HEK293 (cell line): ENCODE results near the gene ALS2.

ENCODE experiments used
- CTCF ChIA-PET: fragments of 350-600 bp; formaldehyde crosslinking; extraction: SDS; loops from one replicate; lab custom pipeline; 2021; ENCODE audit warnings: antibody characterized with exemption; lab: Yijun Ruan, JAX
- POLR2A ChIA-PET: fragments of 300-600 bp; formaldehyde crosslinking; extraction: SDS; loops from one replicate; lab custom pipeline; 2020; ENCODE audit warnings: antibody characterized with exemption, inconsistent platforms; lab: Yijun Ruan, JAX
- H3K27ac ChIP-seq: fragments of 200-500 bp; sonication (Bioruptor generic); 2 replicates; pipeline ENCODE4 v1.5.1; 2014; ENCODE audit warnings: low read depth, low read length, control low read depth, inconsistent platforms; ENCODE audit errors: extremely low read depth
- H3K36me3 ChIP-seq, 2 experiments: fragments of 200-500 bp in 1 of 2; sonication (Bioruptor generic) in 1 of 2; 1 replicate in 1 of 2; 2 replicates in 1 of 2; pipeline ENCODE4 v1.5.1; 2014 to 2017; ENCODE audit warnings: inconsistent platforms in 2 of 2, low read length in 2 of 2; ENCODE audit not compliant: control insufficient read depth in 2 of 2, insufficient read depth in 1 of 2
- H3K4me1 ChIP-seq: fragments of 200-500 bp; sonication (Bioruptor generic); 2 replicates; pipeline ENCODE4 v1.5.1; 2014; ENCODE audit warnings: mild to moderate bottlenecking, low read length, inconsistent platforms; ENCODE audit not compliant: control insufficient read depth, insufficient read depth
- H3K4me3 ChIP-seq: 2 replicates; pipeline ENCODE4 v1.5.1; 2011; ENCODE audit warnings: low read depth, mild to moderate bottlenecking, control low read depth, low read length, moderate library complexity
- H3K9me3 ChIP-seq: fragments of 200-500 bp; sonication (Bioruptor generic); 2 replicates; pipeline ENCODE4 v1.5.1; 2014; ENCODE audit warnings: low read depth, low read length, inconsistent platforms; ENCODE audit not compliant: control insufficient read depth, insufficient read depth
- ELK4 ChIP-seq: IDR thresholded peaks from 2 replicates; pipeline ENCODE4 v1.6.1; 2011; ENCODE audit warnings: mild to moderate bottlenecking, low read depth, low read length, borderline replicate concordance
- GLIS1 ChIP-seq: fragments of 450-650 bp; formaldehyde crosslinking; IDR thresholded peaks from 2 replicates; pipeline ENCODE4 v1.5.1; 2016; ENCODE audit warnings: missing biosample characterization, missing genetic modification characterization
- HOXD13 ChIP-seq: sonication (generic); formaldehyde crosslinking; IDR thresholded peaks from 2 replicates; pipeline ENCODE4 v1.8.0; 2022; ENCODE audit warnings: missing genetic modification reagents, borderline replicate concordance
- KLF1 ChIP-seq: fragments of 450-650 bp; formaldehyde crosslinking; IDR thresholded peaks from 2 replicates; pipeline ENCODE4 v1.5.1; 2016; ENCODE audit warnings: missing biosample characterization, missing genetic modification characterization
- KLF17 ChIP-seq: fragments of 450-650 bp; formaldehyde crosslinking; IDR thresholded peaks from 2 replicates; pipeline ENCODE4 v1.5.1; 2016; ENCODE audit warnings: missing biosample characterization, missing genetic modification characterization
- MEIS1 ChIP-seq: sonication (generic); formaldehyde crosslinking; IDR thresholded peaks from 2 replicates; pipeline ENCODE4 v1.8.1; 2022; ENCODE audit warnings: missing genetic modification reagents, mild to moderate bottlenecking, borderline replicate concordance
- PRDM6 ChIP-seq: fragments of 450-650 bp; formaldehyde crosslinking; IDR thresholded peaks from 2 replicates; pipeline ENCODE4 v1.5.1; 2017; ENCODE audit warnings: missing biosample characterization, missing genetic modification characterization
- SCRT2 ChIP-seq: fragments of 450-650 bp; formaldehyde crosslinking; IDR thresholded peaks from 2 replicates; pipeline ENCODE4 v1.5.1; 2016; ENCODE audit warnings: missing biosample characterization, missing genetic modification characterization
- SP3 ChIP-seq: fragments of 450-650 bp; formaldehyde crosslinking; IDR thresholded peaks from 2 replicates; pipeline ENCODE4 v1.5.1; 2016; ENCODE audit warnings: missing biosample characterization, missing genetic modification characterization
- WT1 ChIP-seq: fragments of 450-650 bp; formaldehyde crosslinking; IDR thresholded peaks from 2 replicates; pipeline ENCODE4 v1.5.1; 2016; ENCODE audit warnings: missing biosample characterization, missing genetic modification characterization
- YY2 ChIP-seq: fragments of 450-650 bp; formaldehyde crosslinking; IDR thresholded peaks from 2 replicates; pipeline ENCODE4 v1.5.1; 2016; ENCODE audit warnings: missing biosample characterization, missing genetic modification characterization
- ZBTB1 ChIP-seq: fragments of 450-650 bp; formaldehyde crosslinking; IDR thresholded peaks from 2 replicates; pipeline ENCODE4 v1.5.1; 2016; ENCODE audit warnings: missing biosample characterization, missing genetic modification characterization
- ZBTB11 ChIP-seq: fragments of 450-650 bp; formaldehyde crosslinking; conservative IDR thresholded peaks from 2 replicates; pipeline ENCODE4 v1.5.1; 2016; ENCODE audit warnings: low read depth, missing biosample characterization, missing genetic modification characterization
- ZBTB17 ChIP-seq: fragments of 450-650 bp; formaldehyde crosslinking; IDR thresholded peaks from 2 replicates; pipeline ENCODE4 v1.5.1; 2016; ENCODE audit warnings: missing biosample characterization, missing genetic modification characterization
- ZNF10 ChIP-seq: fragments of 450-650 bp; formaldehyde crosslinking; IDR thresholded peaks from 2 replicates; pipeline ENCODE4 v1.5.1; 2017; ENCODE audit warnings: missing biosample characterization, missing genetic modification characterization
- ZNF138 ChIP-seq: fragments of 450-650 bp; formaldehyde crosslinking; IDR thresholded peaks from 2 replicates; pipeline ENCODE4 v1.5.1; 2016; ENCODE audit warnings: missing biosample characterization, missing genetic modification characterization, borderline replicate concordance
- ZNF175 ChIP-seq: fragments of 450-650 bp; formaldehyde crosslinking; IDR thresholded peaks from 2 replicates; pipeline ENCODE4 v1.5.1; 2016; ENCODE audit warnings: missing biosample characterization, missing genetic modification characterization
- ZNF449 ChIP-seq: fragments of 450-650 bp; formaldehyde crosslinking; IDR thresholded peaks from 2 replicates; pipeline ENCODE4 v1.5.1; 2017; ENCODE audit warnings: missing biosample characterization, mild to moderate bottlenecking, missing genetic modification characterization, moderate library complexity
- ZNF48 ChIP-seq: fragments of 450-650 bp; formaldehyde crosslinking; IDR thresholded peaks from 2 replicates; pipeline ENCODE4 v1.5.1; 2016; ENCODE audit warnings: missing biosample characterization, missing genetic modification characterization
- ZNF514 ChIP-seq: fragments of 450-650 bp; formaldehyde crosslinking; IDR thresholded peaks from 2 replicates; pipeline ENCODE4 v1.5.1; 2016; ENCODE audit warnings: missing biosample characterization, missing genetic modification characterization
- ZNF549 ChIP-seq: fragments of 450-650 bp; IDR thresholded peaks from 2 replicates; pipeline ENCODE4 v1.5.1; 2018; ENCODE audit warnings: missing biosample characterization, missing genetic modification characterization, mild to moderate bottlenecking, inconsistent platforms, moderate library complexity
- ZNF561 ChIP-seq: fragments of 450-650 bp; IDR thresholded peaks from 2 replicates; pipeline ENCODE4 v1.5.1; 2018; ENCODE audit warnings: missing biosample characterization, missing genetic modification characterization, borderline replicate concordance
- ZNF600 ChIP-seq: fragments of 450-650 bp; formaldehyde crosslinking; IDR thresholded peaks from 2 replicates; pipeline ENCODE4 v1.5.1; 2016; ENCODE audit warnings: missing biosample characterization, missing genetic modification characterization
- ZNF629 ChIP-seq: fragments of 450-650 bp; formaldehyde crosslinking; IDR thresholded peaks from 2 replicates; pipeline ENCODE4 v1.5.1; 2017; ENCODE audit warnings: missing biosample characterization, missing genetic modification characterization
- ZNF664 ChIP-seq: fragments of 450-650 bp; formaldehyde crosslinking; IDR thresholded peaks from 2 replicates; pipeline ENCODE4 v1.5.1; 2016; ENCODE audit warnings: missing biosample characterization, missing genetic modification characterization
- ZNF830 ChIP-seq: fragments of 450-650 bp; IDR thresholded peaks from 2 replicates; pipeline ENCODE4 v1.5.0; 2018; ENCODE audit warnings: missing biosample characterization, missing genetic modification characterization, low read depth, mild to moderate bottlenecking, moderate library complexity
- ZNF837 ChIP-seq: fragments of 450-650 bp; formaldehyde crosslinking; IDR thresholded peaks from 2 replicates; pipeline ENCODE4 v1.5.1; 2016; ENCODE audit warnings: missing biosample characterization, missing genetic modification characterization

ALS2 gene

GRCh38 chr2:201808027-201808426, 27.3 kb upstream of the ALS2 start (continued):
- no peak for TF ChIP-seq ZBTB11 (tag by site-specific recombination)
- TF ChIP-seq ZNF664 (tag by site-specific recombination), result no peak
- TF ChIP-seq ZNF830 (tag by site-specific recombination), result no peak
- TF ChIP-seq ZNF449, result no peak
- TF ChIP-seq ZNF600, result no peak
- TF ChIP-seq WT1 (tag by site-specific recombination), result peak; percentile 97
- peak; percentile 77 for TF ChIP-seq GLIS1 (tag by site-specific recombination)

GRCh38 chr2:201807452-201807999, 26.8 kb upstream of the ALS2 start:
- no peaks in the 10 kb centered on the region for H3K36me3 ChIP-seq
- H3K9me3 ChIP-seq, result no peaks in the 10 kb centered on the region
- ChIA-PET POLR2A (no interaction called here), CTCF (interaction anchor here (0.7 to 1.1 kb wide), 2 partner anchors 9 to 297 kb away, joined by 3 read pairs; no protein-coding TSS in a partner anchor)
- H3K4me3 ChIP-seq, result no peak overlapping the region
- H3K4me1 ChIP-seq, result peaks cover 29% of the 10 kb centered on the region
- H3K27ac ChIP-seq, result peak overlapping the region; percentile 70
- TF ChIP-seq ZBTB17 (tag by site-specific recombination) (0 out of 2 replicates have a peak, but pooled peaks have one; percentile 37), ZBTB1 (tag by site-specific recombination) (no peak), YY2 (no peak), MEIS1 (CRISPR knock-in tag) (no peak), ZNF549 (tag by site-specific recombination) (no peak), ZNF48 (tag by site-specific recombination) (no peak), PRDM6 (tag by site-specific recombination) (peak; percentile 82; the same call in 1 of the 2 replicates), ZNF175 (no peak), ELK4 (no peak), ZNF837 (tag by site-specific recombination) (no peak), ZNF10 (tag by site-specific recombination) (no peak), ZNF138 (tag by site-specific recombination) (no peak), KLF1 (tag by site-specific recombination) (no peak), HOXD13 (CRISPR knock-in tag) (no peak), SCRT2 (no peak), ZNF629 (tag by site-specific recombination) (peak; percentile 12; the same call in 1 of the 2 replicates), ZNF561 (tag by site-specific recombination) (no peak), KLF17 (tag by site-specific recombination) (no peak), SP3 (no peak), ZNF514 (tag by site-specific recombination) (no peak)
